Gastrocnemius medialis (tissue), 4 donors: ENCODE data around the gene CNNM4.

ENCODE experiments used
- CTCF ChIP-seq, 5 experiments: fragments of 450-650 bp in 3 of 5; fragments of 200-600 bp in 2 of 5; sonication (generic) in 2 of 5; IDR thresholded peaks in 4 of 5; conservative IDR thresholded peaks in 1 of 5; 1 replicate in 4 of 5; 2 replicates in 1 of 5; pipeline ENCODE4 v1.5.1; 2016 to 2019; ENCODE audit warnings: antibody characterized with exemption in 5 of 5, mild to moderate bottlenecking in 3 of 5, moderate library complexity in 3 of 5
- POLR2A ChIP-seq, 2 donors: fragments of 450-650 bp; IDR thresholded peaks; one replicate each; pipeline ENCODE4 v1.6.1; 2017; ENCODE audit warnings: antibody characterized with exemption in 2 of 2, mild to moderate bottlenecking in 2 of 2, moderate library complexity in 2 of 2

- TF ChIP-seq CTCF (IDR thresholded peaks at IDR 0.05 in 4 of 5, conservative IDR thresholded peaks at IDR 0.05 in 1 of 5) (no peak), POLR2A (IDR thresholded peaks at IDR 0.05) (no peak)
Observed at GRCh38 chr2:96817882-96818281, 57.2 kb downstream of the CNNM4 start.
